ENCODE measurements around the gene SLC25A11.

GRCh38 chr17:4945176-4945943 is 5.5 kb upstream of the SLC25A11 start:
- TF ChIP-seq FOXP2 (optimal IDR thresholded peaks at IDR 0.05; ENCODE audit: borderline replicate concordance, extremely low read depth, extremely low read length, insufficient read depth) (no peak), SIN3A (IDR thresholded peaks at IDR 0.05; ENCODE audit: borderline replicate concordance, insufficient read depth, low read length) (peak; percentile 61; the same call in 1 of the 2 replicates)
